GM12878 (cell line): ENCODE data around the gene IL1R2.

Experiments used
- ATF3 ChIP-seq: IDR thresholded peaks from 2 replicates; pipeline ENCODE4 v1.6.1; 2011; ENCODE audit warnings: low read depth, mild to moderate bottlenecking, low read length, moderate library complexity, borderline replicate concordance; ENCODE audit errors: extremely low read depth
- FOXM1 ChIP-seq: IDR thresholded peaks from 2 replicates; pipeline ENCODE4 v1.6.1; 2012; ENCODE audit warnings: low read depth, mild to moderate bottlenecking, inconsistent platforms, low read length, moderate library complexity
- POLR2AphosphoS5 ChIP-seq: IDR thresholded peaks from 2 replicates; pipeline ENCODE4 v1.6.1; 2011; ENCODE audit warnings: mild to moderate bottlenecking, low read length, inconsistent platforms
- RAD21 ChIP-seq: IDR thresholded peaks from 2 replicates; pipeline ENCODE4 v1.6.1; 2011; ENCODE audit warnings: mild to moderate bottlenecking, low read depth, low read length, moderate library complexity; ENCODE audit not compliant: insufficient read depth
- SIN3A ChIP-seq: IDR thresholded peaks from 2 replicates; pipeline ENCODE4 v1.6.1; 2012; ENCODE audit warnings: low read depth, low read length, improper control_type of control experiment
- SUPT20H ChIP-seq: IDR thresholded peaks from 2 replicates; pipeline ENCODE4 v1.6.1; 2011; ENCODE audit warnings: low read depth, mild to moderate bottlenecking, low read length, moderate library complexity, borderline replicate concordance; ENCODE audit not compliant: control insufficient read depth

- TF ChIP-seq ATF3 (no peak), RAD21 (no peak), SUPT20H (no peak), SIN3A (no peak), FOXM1 (no peak), POLR2AphosphoS5 (no peak)
These were observed 64.4 kb downstream of the IL1R2 start for GRCh38 chr2:102056079-102056581.
